Measurements from ENCODE around the gene RIOK3.
"Not testable (repeated sequence)": the region's sequence is repeated elsewhere in the genome, so short reads cannot be mapped to it uniquely, and the experiment has no call there.

The RIOK3 gene

DNA sequence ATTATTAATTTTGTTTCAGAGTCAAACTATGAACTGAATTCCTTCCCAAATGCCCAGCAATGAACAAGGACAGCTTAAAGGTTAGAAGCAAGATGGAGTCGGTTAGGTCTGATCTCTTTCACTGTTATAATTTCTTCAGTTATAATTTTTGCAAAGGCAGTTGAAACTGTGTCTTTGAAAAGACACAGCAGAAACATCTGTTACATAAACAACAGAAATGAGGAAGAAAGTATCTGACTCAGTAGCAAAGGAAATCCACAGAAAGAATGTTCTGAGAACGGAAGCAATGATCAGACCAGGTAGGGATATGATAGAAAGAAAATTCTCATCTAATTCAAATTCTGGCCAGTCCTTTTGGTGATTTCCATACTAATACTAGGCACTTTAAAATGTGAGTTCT is 45.0 kb downstream of the RIOK3 start:
- DNase-seq (ENCODE audit: low read depth in 2 of 2) = no peak

GRCh38 chr18:23498877-23499276 is 45.8 kb downstream of the RIOK3 start:
- DNase-seq (ENCODE audit: low read depth in 2 of 2) = peak; percentile 37 to 60

DNA sequence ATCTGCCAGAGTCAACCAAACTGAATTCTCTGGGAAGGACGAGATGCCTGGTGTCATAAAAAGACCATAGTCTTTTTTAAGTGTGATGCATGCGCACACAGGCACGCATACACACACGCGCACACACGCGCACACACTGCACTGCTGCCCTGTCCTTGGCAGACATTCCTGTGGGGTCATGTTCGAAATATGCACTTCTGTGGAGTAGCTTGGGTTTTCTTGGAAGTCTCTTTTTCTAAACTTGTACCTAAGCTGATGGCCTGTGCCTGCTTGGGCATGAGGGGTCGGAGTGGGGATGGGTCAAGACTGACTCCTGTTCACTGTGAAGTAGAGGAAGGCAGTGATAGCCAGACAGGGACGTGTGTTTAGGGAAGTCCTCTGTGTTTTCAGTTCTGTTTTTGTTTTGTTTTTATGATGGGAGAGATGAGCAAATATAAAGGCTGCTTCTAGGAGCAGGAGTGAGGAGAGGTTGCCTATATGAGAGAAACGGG is 46.2 kb downstream of the RIOK3 start:
- no peak for DNase-seq (ENCODE audit: low read depth in 2 of 2)

- no peak for DNase-seq (ENCODE audit: low read depth in 2 of 2)
These were observed 48.5 kb downstream of the RIOK3 start for GRCh38 chr18:23501626-23502025.

DNA sequence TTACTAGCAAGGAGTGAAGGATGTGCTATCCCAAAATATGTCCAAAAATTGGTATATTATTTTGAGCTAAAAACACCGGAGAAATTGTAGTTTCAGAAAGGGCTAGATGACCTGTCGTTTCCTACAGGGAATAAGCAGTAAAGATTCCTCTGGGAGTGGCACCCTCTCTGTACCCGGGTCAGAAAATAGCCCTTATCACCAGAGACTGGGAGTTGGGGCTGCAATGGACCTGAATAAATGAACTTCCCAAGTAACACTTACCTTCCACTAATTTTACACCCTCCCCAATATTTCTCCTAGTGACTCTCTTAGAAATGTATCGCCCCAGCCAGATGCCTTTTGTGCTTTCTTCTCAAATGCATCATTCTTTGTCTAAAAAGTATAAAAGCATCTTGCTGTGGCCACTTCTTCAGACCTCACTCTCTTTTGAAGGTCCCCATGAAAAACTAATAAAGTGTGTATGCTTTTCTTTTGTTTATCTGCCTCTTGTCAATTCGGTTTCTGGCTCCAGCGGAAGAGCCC is 49.5 kb downstream of the RIOK3 start:
- no peak for DNase-seq (ENCODE audit: low read depth in 2 of 2)

GRCh38 chr18:23503038-23503962 is 50.2 kb downstream of the RIOK3 start, which contains the start of gene RMC1:
TSS of gene RMC1 (plus strand) at chr18:23503511. CDS start at chr18:23503619, 108 bp downstream.
- peak; percentile 94 to 98 for DNase-seq (ENCODE audit: low read depth in 2 of 2)

DNA sequence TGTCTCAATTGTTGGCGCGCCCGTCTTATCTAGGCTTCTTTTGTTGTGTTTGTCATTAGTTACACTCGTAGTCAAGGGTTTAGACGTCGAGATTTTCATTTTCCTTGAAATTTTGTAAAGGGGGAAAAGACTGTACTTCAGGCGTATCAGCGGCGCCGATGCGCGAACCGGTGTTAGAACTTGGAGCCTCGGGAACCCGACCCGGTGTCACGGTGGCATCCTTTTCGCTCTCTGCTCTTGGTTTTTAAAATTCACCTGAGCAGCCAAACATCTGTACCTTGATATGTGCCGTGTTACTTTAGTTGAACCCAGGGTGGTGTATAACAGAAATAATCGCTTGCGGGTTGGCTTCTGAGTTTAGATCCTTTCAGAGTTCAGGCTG is 50.9 kb downstream of the RIOK3 start:
- no peak for DNase-seq (ENCODE audit: low read depth in 2 of 2)

DNA sequence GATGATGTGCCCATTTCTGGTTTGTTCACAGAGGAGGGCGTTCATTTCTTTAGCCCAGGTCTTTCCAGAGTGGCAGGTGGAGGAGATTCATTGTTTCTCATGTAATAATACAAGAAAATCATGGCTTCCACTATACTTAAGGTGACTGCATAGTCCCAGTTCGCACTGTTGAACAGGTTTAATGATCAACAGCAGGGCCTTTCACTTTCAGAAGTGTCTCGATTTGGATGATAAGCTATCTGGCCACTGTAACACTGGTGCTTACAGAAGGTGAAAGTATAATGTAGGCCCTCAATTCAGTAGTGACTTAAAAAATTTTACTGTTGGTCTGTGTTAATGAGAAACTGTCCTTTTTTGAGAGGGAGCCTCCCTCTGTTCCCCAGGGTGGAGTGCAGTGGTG is 51.6 kb downstream of the RIOK3 start:
- no peak for DNase-seq (ENCODE audit: low read depth in 2 of 2)

DNA sequence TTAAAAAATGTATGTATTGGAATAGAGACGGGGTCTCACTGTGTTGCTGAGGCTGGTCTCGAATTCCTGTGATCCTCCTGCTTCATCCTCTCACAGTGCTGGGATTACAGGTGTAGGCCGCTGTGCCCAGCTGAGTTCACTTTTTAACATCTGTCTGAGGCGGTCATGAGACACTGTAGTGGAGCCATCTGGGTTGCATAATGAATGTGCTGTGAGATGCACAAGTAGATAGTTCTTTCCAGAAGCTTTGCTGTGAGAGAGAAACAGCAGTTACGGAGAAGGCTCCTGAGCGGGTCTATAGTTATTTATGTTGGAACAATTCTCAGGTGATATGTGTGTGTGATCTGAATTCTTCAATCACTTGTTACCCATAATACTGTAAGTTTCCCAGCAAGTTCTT is 53.3 kb downstream of the RIOK3 start:
- DNase-seq (ENCODE audit: low read depth in 2 of 2) = no peak

DNA sequence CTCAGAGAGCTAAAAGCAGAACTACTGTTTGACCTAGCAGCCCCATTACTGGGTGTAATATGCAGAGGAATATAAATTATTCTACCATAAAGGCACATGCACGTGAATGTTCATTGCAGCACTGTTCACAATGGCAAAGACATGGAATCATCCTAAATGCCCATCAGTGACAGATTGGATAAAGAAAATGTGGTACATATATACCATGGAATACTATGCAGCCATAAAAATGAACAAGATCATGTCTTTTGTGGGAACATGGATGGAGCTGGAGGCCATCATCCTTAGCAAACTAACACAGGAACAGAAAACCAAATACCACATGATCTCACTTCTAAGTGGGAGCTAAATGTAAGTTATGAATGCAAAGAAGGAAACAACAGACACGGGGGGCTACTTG is 57.8 kb downstream of the RIOK3 start:
- not testable (repeated sequence) for DNase-seq (ENCODE audit: low read depth in 2 of 2)

DNA sequence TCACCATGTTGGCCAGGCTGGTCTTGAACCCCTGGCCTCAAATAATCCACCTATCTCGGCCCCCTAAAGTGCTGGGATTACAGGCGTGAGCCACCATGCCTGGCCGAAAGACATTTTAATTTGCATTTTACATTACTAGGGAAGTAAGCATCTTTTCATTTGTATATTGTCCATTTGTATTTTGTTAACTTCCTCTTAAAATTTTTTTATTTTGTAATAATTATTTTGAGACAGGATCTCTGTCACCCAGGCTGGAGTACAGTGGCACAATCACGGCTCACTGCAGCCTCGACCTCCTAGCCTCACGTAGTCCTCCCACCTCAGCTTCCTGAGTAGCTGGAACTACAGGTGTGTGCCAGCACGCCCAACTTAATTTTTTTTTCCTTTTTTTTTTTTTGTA is 59.1 kb downstream of the RIOK3 start:
- not testable (repeated sequence) for DNase-seq (ENCODE audit: low read depth in 2 of 2)

DNA sequence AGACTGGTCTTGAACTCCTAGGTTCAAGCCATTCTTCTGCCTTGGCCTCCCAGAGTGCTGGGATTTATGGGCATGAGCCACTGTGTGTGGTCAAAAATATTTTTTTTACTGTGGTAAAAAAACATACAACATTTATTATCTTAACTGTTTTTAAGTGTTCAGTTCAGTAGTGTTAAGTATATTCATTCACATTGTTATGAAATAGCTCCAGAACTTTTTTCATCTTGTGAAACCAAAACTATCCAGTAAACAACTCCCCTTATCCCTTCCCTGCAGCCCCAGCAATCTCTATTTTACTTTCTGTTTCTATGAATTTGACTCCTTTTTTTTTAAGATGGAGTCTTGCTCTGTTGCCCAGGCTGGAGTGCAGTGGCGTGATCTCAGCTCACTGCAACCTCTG is 59.6 kb downstream of the RIOK3 start:
- DNase-seq (ENCODE audit: low read depth in 2 of 2) = no peak

DNA sequence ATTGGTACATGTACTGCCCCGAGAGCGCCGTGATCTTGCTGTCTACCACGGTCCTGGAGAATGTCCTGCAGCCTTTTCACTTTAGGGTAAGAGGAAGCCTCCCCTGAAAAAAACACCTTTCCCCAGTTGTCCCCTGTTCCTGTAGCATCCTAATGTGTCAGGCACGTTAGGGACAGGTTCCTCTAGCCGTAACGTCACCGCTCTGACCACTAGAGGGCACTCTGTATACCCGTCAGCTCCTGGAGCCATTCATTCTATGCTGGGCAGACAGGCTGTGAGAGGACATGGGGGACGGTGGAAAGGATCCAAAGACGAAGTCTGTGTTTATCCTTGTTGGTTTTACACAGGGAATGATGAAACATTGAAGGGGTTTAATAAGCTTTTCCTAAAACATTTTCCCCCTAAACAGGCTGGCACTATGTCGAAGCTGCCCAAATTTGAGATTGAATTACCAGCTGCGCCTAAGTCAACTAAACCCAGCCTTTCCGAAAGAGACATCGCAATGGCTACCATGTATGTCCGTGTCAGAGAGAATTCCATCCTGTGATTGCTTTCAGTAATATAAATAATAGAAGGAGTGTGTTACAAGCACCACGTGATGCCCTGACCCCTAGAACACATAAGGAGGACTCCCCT is 62.9 kb downstream of the RIOK3 start:
- DNase-seq (ENCODE audit: low read depth in 2 of 2) = peak; percentile 52 to 61

GRCh38 chr18:23519734-23520133 is 66.6 kb downstream of the RIOK3 start:
- no peak for DNase-seq (ENCODE audit: low read depth in 2 of 2)

DNA sequence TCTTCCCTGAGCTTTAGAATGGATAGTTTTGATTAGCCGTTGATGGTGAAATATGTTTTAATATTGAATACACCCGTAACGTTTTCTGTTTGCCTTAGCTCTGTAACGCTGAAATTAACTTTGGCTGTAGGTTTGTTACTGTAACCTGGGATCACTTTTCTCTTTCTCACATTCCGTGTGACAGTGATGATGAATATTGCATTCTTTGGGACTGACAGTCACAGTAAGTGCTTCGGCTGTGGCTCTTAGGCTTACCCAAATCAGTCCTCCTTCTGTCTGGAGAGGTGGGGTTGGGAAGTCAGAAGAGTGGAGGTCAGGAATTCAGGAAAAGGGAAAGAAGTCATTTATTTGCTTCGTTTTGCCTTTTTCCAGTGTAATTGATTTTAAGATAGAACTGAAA is 68.2 kb downstream of the RIOK3 start:
- no peak for DNase-seq (ENCODE audit: low read depth in 2 of 2)

- DNase-seq (ENCODE audit: low read depth in 2 of 2) = no peak
These were observed 68.8 kb downstream of the RIOK3 start for GRCh38 chr18:23521907-23522306.

- DNase-seq (ENCODE audit: low read depth in 2 of 2) = no peak
These were observed 70.5 kb downstream of the RIOK3 start for GRCh38 chr18:23523429-23524212.

GRCh38 chr18:23524213-23524707 is 71.2 kb downstream of the RIOK3 start:
- DNase-seq (ENCODE audit: low read depth in 2 of 2) = no peak

- DNase-seq (ENCODE audit: low read depth in 2 of 2) = no peak
These were observed 73.5 kb downstream of the RIOK3 start for GRCh38 chr18:23526501-23527063.

DNA sequence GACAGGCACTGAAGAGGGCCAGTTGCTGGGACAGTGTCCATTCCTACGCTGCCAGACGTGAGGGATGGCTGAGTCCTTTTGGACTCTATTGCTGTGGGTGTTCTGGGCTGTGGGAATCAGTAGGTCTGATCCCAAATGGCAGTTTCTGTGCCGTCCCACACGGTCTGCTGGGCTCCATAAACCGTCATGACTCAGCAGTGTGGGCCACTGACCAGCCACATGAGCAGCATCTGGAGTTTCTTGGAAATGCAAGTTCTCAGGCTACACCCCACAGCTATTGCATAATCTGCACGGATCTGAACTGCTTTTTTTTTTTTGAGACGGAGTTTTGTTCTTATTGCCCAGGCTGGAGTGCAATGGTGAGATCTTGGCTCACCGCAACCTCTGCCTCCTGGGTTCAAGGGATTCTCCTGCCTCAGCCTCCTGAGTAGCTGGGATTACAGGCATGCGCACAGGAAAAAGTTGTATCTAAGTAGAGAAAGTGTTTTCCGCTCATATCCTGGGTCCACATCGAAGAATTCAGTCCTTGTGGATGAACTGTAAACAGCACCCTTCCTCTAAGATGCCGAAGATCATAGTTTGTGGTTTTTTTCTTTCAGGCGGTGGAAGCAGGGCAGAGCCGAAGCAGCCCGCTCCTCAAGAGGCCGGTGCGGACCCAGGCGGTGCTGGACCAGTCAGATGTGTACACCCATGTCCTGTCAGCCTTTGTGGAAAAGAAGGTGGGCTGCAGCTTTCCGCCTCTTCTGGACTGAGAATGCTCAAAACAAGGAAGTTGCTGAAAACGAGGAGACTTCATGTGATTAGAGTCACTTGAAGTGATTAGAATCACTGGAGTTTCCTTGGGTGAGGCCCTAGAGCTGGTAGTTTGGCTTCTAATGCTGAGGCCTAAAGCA is 75.7 kb downstream of the RIOK3 start:
- DNase-seq (ENCODE audit: low read depth in 2 of 2) = no peak
